GM18951 (cell line): Measurements from ENCODE around the gene ZFP1.
"Not testable (repeated sequence)": the region's sequence is repeated elsewhere in the genome, so short reads cannot be mapped to it uniquely, and the experiment has no call there.

ENCODE experiments used
- POLR2A ChIP-seq: IDR thresholded peaks from 4 replicates; pipeline ENCODE4 v1.6.1; 2011; ENCODE audit warnings: mild to moderate bottlenecking; ENCODE audit not compliant: insufficient read length, insufficient read depth; ENCODE audit errors: extremely low read depth
- in situ Hi-C: fragments of 300-500 bp; cut with MboI; formaldehyde crosslinking; loops from one replicate; pipeline ENCODE4 v1.12.0; 2022; ENCODE audit warnings: low sequenced_read_pairs, mixed read lengths, inconsistent platforms; ENCODE audit not compliant: unreplicated experiment

Gene ZFP1

DNA sequence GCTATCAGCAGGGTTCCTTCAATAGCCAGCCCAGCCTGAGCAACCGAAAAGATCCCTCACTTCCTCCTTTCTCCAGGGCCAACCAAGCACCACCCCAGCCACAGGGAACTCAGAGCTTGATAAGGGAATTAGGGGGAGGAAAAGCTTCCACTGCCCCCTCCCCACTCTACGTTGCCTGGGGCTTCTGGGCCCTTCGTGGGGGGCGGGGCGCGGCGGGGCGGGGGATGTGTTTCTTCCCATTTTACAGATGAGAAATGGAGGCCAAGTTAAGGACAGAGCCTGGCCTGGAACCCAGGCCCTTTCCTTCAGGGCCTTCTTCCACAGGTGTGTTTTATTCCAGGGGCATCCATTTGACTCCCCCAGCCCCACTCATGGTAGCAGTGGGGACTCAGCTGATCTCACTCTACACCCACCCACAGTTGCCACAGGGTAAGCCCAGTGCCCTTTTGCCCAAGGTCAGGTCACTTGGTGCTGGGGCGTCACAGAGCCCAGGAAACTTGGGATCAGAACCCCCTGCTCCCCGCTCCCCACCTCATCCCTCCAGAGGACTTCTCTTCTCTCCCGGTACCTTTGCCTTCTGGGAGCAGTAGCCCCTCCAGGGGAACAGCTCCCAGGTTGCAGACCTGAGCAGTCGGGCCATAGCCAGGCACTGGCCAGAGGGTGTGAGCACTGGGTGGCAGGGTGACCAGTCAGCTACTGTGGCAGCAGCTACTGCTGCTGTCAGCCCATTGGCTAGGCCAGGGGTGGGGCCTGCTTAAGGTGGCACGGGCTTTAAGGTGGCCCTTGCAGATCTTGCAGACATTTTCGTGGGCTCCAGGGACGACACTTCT lies 32.0 kb upstream of the ZFP1 start, which contains the start of gene LDHD:
LDHD (minus strand) TSS at position 700 of the 830 bp plus-strand sequence; CDS start at position 640, 60 bp downstream.
- in situ Hi-C loops: loop anchor here (25.0 kb wide), 1 partner anchor 404 kb away; the partner anchor contains the start of gene MLKL
- no peak for TF ChIP-seq POLR2A

DNA sequence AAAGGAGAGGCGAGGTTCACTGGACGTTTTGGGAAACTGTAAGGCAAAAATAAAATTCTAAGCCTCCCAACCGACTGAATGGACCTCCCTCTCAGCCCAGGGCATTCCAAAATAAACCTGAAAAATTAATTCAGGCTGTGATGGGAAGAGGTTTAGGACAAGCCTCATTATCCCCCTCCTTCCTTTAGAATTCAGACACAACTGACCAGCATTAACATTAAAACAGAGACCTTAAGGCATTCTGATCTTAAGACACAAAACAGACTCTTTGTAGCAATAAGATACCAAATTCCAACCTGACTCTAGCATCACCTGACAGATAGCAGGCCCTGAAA lies 31.4 kb upstream of the ZFP1 start:
- in situ Hi-C loops: loop anchor here (25.0 kb wide), 1 partner anchor 405 kb away; the partner anchor contains the start of gene MLKL
- no peak for TF ChIP-seq POLR2A

DNA sequence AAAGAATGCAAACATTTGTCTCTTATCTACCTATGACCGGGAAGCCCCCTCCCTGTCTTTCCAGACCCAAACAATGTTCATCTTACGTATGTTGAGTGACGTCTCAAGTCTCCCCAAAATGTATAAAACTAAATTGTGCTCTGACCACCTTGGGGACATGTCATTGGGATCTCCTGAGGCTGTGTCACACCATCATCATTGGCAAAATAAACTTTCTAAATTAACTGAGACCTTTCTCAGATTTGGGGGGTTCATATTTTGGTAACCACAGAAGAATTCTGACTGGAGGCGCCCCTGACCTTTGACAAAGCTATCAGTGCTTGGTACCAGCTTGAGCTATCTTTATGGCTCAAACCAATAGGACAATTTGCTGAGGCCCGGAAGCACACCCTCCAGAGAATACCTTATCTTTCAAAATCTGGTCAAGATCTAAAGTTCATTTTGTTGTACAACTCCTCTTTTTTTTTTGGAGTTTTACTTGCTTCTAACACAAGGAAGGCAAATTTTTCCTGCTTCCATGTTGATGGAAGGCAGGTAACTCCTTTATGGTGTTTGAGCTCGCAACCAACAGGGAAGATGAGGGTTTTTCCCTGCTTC lies 29.3 kb upstream of the ZFP1 start:
- in situ Hi-C loops: loop anchor here (25.0 kb wide), 1 partner anchor 407 kb away; the partner anchor contains the start of gene MLKL
- TF ChIP-seq POLR2A: no peak

DNA sequence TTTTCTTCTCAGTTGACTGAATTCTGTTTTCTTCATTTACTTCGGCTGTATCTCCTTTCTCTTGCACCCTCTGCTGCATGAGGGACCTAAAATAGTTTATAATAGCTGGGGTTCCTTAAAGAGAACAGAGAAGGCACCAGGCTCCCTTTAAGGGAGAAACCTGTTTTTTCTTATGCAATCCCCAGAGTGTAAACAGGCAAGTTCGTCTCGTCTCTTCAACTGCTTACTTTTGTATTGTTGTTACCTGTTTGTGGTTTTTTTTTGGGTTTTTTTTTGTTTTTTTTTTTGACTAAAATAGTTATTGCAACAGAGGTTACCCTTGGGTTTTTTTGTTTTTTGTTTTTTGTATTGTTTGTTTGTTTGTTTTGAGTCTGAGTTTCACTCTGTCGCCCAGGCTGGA lies 28.1 kb upstream of the ZFP1 start:
- no peak for TF ChIP-seq POLR2A
- in situ Hi-C loops: loop anchor here (25.0 kb wide), 1 partner anchor 408 kb away; the partner anchor contains the start of gene MLKL

DNA sequence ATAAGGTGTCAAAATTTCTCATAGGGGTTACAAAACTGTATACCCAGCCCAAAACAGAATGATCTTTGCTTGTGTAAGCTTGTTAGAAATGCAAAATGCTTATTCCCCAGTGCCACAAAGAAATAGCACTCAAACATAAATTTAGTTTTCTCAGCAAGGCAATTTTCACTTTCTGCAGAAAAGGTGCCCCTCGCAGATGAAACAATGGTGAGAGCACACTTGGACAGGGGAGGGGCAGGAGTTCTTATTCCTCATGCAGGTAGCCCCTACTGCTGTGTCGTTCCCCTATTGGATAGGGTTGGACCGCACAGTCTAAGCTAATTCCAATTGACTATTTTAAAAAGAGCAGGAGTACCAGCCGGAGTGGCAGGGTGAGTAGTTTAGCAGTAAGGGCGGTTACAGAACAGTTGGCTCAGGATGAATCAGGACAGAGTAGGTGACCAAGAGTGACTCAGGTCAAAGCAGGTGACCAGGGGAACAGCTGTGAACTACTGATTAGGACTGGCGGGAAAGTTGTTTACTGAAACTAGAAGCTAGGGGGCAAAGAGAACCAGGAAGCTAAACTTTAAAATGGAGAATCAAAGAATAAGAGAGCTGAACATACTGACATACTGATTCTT lies 26.3 kb upstream of the ZFP1 start:
- in situ Hi-C loops: loop anchor here (25.0 kb wide), 1 partner anchor 410 kb away; the partner anchor contains the start of gene MLKL
- no peak for TF ChIP-seq POLR2A

DNA sequence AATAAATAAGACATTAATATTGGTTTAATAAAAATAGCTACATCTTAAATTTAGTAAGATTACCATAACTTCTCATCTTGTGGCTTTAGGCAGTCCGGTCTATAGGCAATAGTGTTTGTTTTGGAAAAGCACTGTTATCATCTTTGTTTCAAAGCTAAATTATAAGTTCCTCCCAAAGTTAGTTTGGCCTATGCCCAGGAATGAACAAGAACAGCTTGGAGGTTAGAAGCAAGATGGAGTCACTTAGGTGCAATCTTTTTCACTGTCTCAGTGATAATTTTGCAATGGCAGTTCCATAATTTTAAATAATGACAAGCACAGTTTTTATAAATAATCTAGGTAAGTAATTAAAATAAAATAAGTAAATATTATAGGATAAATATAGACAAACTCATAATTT lies 25.7 kb upstream of the ZFP1 start:
- TF ChIP-seq POLR2A: no peak
- in situ Hi-C loops: loop anchor here (25.0 kb wide), 1 partner anchor 410 kb away; the partner anchor contains the start of gene MLKL

DNA sequence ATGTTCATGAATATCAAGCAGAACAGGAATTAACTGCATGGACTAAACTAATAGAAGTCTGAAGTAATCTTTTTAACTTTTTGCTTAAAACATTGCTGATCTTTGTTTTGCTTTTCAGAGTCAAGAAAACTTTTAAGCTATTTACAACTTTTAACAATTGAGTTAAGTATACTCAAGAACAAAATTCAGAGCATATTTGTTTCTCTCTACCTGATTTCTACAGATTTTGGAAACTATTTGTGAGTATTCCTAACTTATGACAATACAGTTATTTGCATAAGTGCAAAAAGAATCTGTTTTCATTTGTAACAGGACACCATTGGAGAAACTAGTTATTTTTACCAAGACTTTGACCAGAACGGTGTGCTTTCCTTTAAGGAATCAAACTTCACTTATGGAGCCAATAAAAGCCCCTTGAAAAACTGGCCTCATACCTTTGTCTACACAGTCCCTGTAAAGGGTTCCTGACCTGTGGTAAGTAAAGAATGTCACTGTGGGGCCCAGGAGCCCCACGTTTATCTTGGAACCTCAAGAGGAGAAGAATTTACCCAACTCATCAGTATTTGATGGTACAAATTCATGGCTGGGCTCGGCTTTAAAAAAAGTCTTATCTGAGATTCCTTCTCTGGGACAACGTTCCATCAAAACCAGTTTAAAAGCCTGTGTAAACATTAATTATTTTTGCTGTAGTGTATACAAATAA lies 20.5 kb upstream of the ZFP1 start:
- in situ Hi-C loops: no loop called here

DNA sequence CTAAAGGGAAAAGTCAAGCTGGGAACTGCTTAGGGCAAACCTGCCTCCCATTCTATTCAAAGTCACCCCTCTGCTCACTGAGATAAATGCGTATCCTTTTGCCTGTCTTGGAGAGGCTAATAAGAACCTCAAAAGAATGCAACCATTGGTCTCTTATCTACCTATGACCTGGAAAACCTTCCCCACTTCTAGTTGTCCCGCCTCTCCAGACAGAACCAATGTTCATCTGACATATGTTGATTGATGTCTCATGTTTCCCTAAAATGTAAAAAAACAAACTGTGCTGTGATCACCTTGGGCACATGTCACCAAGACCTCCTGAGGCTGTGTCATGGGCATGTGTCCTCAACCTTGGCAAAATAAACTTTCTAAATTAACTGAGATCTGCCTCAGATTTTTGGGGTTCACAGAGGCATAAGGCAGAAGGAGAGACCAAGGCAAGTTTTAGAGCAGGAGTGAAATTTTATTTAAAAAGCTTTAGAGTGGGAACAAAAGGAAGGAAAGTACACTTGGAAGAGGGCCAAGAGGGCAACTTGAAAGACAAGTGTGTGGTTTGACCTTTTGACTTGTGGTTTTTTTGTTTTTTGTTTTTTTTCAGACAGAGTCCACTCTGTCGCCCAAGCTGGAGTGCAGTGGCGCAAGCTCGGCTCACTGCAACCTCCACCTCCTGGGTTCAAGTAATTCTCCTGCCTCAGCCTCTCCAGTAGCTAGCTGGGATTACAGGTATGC lies 18.7 kb upstream of the ZFP1 start:
- in situ Hi-C loops: not testable (repeated sequence)

More for the DNA sequence above, 20.5 kb upstream of the ZFP1 start:
- no peak for TF ChIP-seq POLR2A

DNA sequence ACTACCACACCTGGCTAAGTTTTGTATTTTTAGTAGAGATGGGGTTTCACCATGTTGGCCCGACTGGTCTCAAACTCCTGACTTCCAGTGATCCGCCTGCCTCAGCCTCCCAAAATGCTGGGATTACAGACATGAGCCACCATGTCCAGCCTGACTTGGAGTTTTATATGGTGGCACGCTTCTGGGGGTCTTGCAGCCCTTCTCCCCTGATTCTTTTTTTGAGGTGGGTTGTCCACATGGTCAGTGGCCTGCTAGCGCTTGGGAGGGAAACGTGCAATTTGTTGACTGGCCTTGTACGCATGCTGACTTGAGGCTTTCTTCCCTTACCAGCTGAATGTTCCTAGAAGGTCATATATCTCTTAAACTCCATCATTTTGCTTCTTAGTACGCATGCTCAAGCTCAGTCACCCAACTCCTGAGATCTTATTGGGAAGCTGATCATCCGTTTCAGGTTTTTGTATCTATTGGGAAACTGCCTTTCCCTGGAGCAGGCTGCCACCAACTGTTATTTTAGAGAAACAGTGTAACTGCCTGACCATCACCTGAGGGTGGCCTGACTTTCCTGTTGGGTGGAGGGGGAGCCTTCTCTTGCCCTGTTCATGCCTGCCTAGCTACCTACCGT lies 18.1 kb upstream of the ZFP1 start:
- no peak for TF ChIP-seq POLR2A
- in situ Hi-C loops: no loop called here

DNA sequence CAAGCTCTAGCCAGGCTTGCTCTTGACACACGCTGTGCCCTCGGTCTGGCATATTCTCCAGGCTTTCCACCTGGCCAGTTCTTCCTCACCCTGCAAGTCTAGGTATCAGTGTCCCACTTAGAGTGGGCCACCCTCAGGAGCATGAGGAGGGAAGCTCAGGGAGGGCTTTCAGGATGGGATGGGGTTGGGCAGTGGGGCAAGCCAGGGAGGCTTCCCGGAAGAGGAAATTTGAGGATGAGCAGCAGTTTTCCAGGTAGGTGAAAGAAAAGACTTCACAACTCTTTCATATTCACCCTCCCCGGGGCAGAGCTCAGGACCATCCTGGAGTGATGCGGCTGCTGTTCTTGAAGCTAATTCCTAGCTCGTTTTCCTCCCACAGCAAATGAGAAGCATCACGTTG lies 17.2 kb upstream of the ZFP1 start:
- in situ Hi-C loops: no loop called here
- no peak for TF ChIP-seq POLR2A

DNA sequence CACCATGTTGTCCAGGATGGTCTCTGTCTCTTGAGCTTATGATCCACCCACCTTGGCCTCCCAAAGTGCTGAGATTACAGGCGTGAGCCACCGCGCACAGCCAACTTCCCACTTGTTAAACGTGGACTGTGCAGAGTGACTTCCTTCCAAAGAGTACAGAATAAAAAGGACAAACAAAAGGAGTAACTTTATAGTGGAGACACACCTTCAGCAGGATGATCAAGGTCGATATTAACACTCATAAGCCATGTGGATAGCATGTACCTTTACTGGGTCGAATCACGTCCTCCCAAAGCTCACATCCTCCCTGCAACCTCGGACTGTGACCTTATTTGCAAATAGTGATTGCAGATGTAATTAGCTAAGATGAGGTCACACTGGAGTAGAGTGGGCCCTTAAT lies 10.1 kb upstream of the ZFP1 start:
- TF ChIP-seq POLR2A: no peak
- in situ Hi-C loops: no loop called here

DNA sequence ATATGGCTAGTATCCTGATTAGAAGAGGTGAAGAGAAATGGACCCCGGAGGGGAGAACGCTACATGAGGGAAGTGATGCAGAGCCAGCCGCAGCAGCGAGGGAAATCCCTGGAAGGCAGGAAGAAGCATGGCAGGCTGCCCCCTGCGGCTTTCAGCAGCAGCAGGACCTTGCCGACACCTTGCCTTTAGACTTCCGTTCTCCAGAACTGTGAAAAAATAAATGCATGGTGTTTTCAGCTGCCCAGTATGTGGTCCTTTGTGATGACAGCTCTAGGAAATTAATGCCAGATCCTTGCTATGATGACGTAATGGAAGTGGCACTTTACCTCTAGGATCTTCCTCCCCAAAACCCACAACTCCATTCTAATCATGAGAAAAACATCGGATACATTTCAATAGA lies 9.7 kb upstream of the ZFP1 start:
- in situ Hi-C loops: no loop called here
- no peak for TF ChIP-seq POLR2A
